Tibial artery (tissue), 4 donors: ENCODE data around the gene PAX5.

ENCODE experiments used
- DNase-seq, 2 donors: peaks; one replicate each; pipeline ENCODE4 v3.0.0-alpha.2; 2019
- H3K27ac ChIP-seq, 2 donors: fragments of 200-600 bp; sonication (generic) in 1 of 2; 1 replicate in 1 of 2; 2 replicates in 1 of 2; pipeline ENCODE4 v1.5.1; 2018 to 2019; ENCODE audit warnings: mild to moderate bottlenecking in 1 of 2
- H3K27me3 ChIP-seq, 2 donors: fragments of 200-600 bp; sonication (generic) in 1 of 2; one replicate each; pipeline versions ENCODE4 v1.5.1 to v1.6.0; 2016 to 2019
- H3K36me3 ChIP-seq, 3 donors: fragments of 200-600 bp; sonication (generic) in 2 of 3; one replicate each; pipeline ENCODE4 v1.5.1; 2016 to 2019; ENCODE audit warnings: mild to moderate bottlenecking in 2 of 3
- H3K4me1 ChIP-seq, 4 donors: fragments of 200-600 bp; sonication (generic) in 2 of 4; 1 replicate in 3 of 4; 2 replicates in 1 of 4; pipeline ENCODE4 v1.5.1; 2016 to 2019
- H3K4me3 ChIP-seq, 2 donors: fragments of 200-600 bp; sonication (generic) in 1 of 2; 1 replicate in 1 of 2; 2 replicates in 1 of 2; pipeline ENCODE4 v1.5.1; 2018 to 2019; ENCODE audit warnings: mild to moderate bottlenecking in 2 of 2
- H3K9me3 ChIP-seq, 3 donors: fragments of 200-600 bp; sonication (generic) in 1 of 3; one replicate each; pipeline ENCODE4 v1.5.1; 2016 to 2019
- intact Hi-C: fragments of 100-400 bp; cut with DNase I; formaldehyde crosslinking; loops from one replicate; pipeline ENCODE4 v1.15.0; 2023; ENCODE audit warnings: low total_unique reads
- TF ChIP-seq, protein P1 (sequence below), 2 experiments: fragments of 200-600 bp in 1 of 2; fragments of 450-650 bp in 1 of 2; IDR thresholded peaks; one replicate each; pipeline ENCODE4 v1.5.1; 2017 to 2019; ENCODE audit warnings: antibody characterized with exemption in 2 of 2, mild to moderate bottlenecking in 1 of 2, moderate library complexity in 1 of 2

Gene PAX5

GRCh38 chr9:36946653-36947052 is 87.4 kb downstream of the PAX5 start:
- Histone ChIP-seq H3K4me3 (no peak overlapping the region), H3K27ac (no peak overlapping the region), H3K27me3 (peaks cover 0 to 15% of the 10 kb centered on the region in 2 donors), H3K36me3 (no peaks in the 10 kb centered on the region), H3K4me1 (no peaks in the 10 kb centered on the region), H3K9me3 (no peaks in the 10 kb centered on the region)
- intact Hi-C loops, result no loop called here
- peak in 1 of 2 donors; percentile 21 for DNase-seq
- TF ChIP-seq, protein P1, sequence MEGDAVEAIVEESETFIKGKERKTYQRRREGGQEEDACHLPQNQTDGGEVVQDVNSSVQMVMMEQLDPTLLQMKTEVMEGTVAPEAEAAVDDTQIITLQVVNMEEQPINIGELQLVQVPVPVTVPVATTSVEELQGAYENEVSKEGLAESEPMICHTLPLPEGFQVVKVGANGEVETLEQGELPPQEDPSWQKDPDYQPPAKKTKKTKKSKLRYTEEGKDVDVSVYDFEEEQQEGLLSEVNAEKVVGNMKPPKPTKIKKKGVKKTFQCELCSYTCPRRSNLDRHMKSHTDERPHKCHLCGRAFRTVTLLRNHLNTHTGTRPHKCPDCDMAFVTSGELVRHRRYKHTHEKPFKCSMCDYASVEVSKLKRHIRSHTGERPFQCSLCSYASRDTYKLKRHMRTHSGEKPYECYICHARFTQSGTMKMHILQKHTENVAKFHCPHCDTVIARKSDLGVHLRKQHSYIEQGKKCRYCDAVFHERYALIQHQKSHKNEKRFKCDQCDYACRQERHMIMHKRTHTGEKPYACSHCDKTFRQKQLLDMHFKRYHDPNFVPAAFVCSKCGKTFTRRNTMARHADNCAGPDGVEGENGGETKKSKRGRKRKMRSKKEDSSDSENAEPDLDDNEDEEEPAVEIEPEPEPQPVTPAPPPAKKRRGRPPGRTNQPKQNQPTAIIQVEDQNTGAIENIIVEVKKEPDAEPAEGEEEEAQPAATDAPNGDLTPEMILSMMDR (IDR thresholded peaks at IDR 0.05), result no peak

GRCh38 chr9:36945999-36946398 is 88.1 kb downstream of the PAX5 start:
- Histone ChIP-seq H3K27me3 (peaks cover 0 to 17% of the 10 kb centered on the region in 2 donors), H3K27ac (no peak overlapping the region), H3K9me3 (no peaks in the 10 kb centered on the region), H3K4me3 (no peak overlapping the region), H3K36me3 (no peaks in the 10 kb centered on the region), H3K4me1 (no peaks in the 10 kb centered on the region)
- DNase-seq, result no peak
- intact Hi-C loops, result no loop called here
- TF ChIP-seq, protein P1 (IDR thresholded peaks at IDR 0.05), result no peak

- Histone ChIP-seq H3K27me3 (peaks cover 0 to 28% of the 10 kb centered on the region in 2 donors), H3K27ac (no peak overlapping the region), H3K4me3 (no peak overlapping the region), H3K4me1 (no peaks in the 10 kb centered on the region), H3K36me3 (no peaks in the 10 kb centered on the region), H3K9me3 (no peaks in the 10 kb centered on the region)
- TF ChIP-seq, protein P1 (IDR thresholded peaks at IDR 0.05), result no peak
- intact Hi-C loops, result no loop called here
- no peak for DNase-seq
Measured at GRCh38 chr9:36942891-36943290, 91.2 kb downstream of the PAX5 start.

- Histone ChIP-seq H3K27ac (no peak overlapping the region), H3K9me3 (no peaks in the 10 kb centered on the region), H3K4me1 (no peaks in the 10 kb centered on the region), H3K4me3 (no peak overlapping the region), H3K36me3 (no peaks in the 10 kb centered on the region), H3K27me3 (peaks cover 0 to 24% of the 10 kb centered on the region in 2 donors)
- TF ChIP-seq, protein P1 (IDR thresholded peaks at IDR 0.05), result no peak
- intact Hi-C loops, result no loop called here
- DNase-seq, result no peak
Measured at GRCh38 chr9:36941441-36941840, 92.6 kb downstream of the PAX5 start.

GRCh38 chr9:36940881-36941280 is 93.2 kb downstream of the PAX5 start:
- TF ChIP-seq, protein P1 (IDR thresholded peaks at IDR 0.05), result no peak
- Histone ChIP-seq H3K4me3 (no peak overlapping the region), H3K27ac (no peak overlapping the region), H3K36me3 (no peaks in the 10 kb centered on the region), H3K9me3 (no peaks in the 10 kb centered on the region), H3K4me1 (no peaks in the 10 kb centered on the region), H3K27me3 (peaks cover 0 to 24% of the 10 kb centered on the region in 2 donors)
- no peak for DNase-seq
- intact Hi-C loops, result no loop called here

GRCh38 chr9:36940500-36940853 is 93.6 kb downstream of the PAX5 start:
- H3K4me1 ChIP-seq, result no peaks in the 10 kb centered on the region
- peaks cover 0 to 24% of the 10 kb centered on the region in 2 donors for H3K27me3 ChIP-seq
- H3K36me3 ChIP-seq, result no peaks in the 10 kb centered on the region
- no peak for DNase-seq
- no peak overlapping the region for H3K27ac ChIP-seq
- no peak overlapping the region for H3K4me3 ChIP-seq
- no peaks in the 10 kb centered on the region for H3K9me3 ChIP-seq
- TF ChIP-seq, protein P1 (IDR thresholded peaks at IDR 0.05), result no peak
- intact Hi-C loops, result no loop called here
